H1 (cell line): ENCODE data around the gene PARD3. TPM values are rescaled to one million over a fixed set of nuclear protein-coding genes. Genes with fewer than 3 reads are reported as not detected.

Experiments
- CTCF ChIA-PET: fragments of 300-600 bp; sonication (Branson Sonifier 250); formaldehyde crosslinking; loops from one replicate; lab custom pipeline; 2021; ENCODE audit not compliant: partially characterized antibody; lab: Charles Lee
- POLR2A ChIA-PET: fragments of 300-600 bp; sonication (Branson Sonifier 250); formaldehyde crosslinking; loops from one replicate; lab custom pipeline; 2021; ENCODE audit warnings: inconsistent platforms; ENCODE audit not compliant: partially characterized antibody; lab: Charles Lee
- DNase-seq, 2 experiments: peaks; one replicate each; pipeline versions ENCODE4 v3.0.0 to v3.0.0-alpha.2; 2010 to 2022; ENCODE audit warnings: low spot score in 2 of 2, low read depth in 1 of 2, mixed read lengths in 1 of 2
- FAIRE-seq: peaks from 2 replicates; lab custom pipeline; 2011; peaks lifted over from hg19 to GRCh38; lab: Jason Lieb, UNC
- H2AFZ ChIP-seq: 2 replicates; pipeline ENCODE4 v1.8.1; 2012; ENCODE audit warnings: low read length, inconsistent platforms
- H2AK5ac ChIP-seq: 2 replicates; pipeline ENCODE4 v1.6.1; 2013; ENCODE audit warnings: low read depth, low read length
- H2BK120ac ChIP-seq: replicated peaks from 2 replicates; pipeline ENCODE3; 2013; ENCODE audit warnings: low read depth, low read length, inconsistent platforms
- H2BK12ac ChIP-seq: 2 replicates; pipeline ENCODE4 v1.6.1; 2013; ENCODE audit warnings: low read depth, low read length
- H2BK15ac ChIP-seq: 2 replicates; pipeline ENCODE4 v1.6.1; 2013; ENCODE audit warnings: low read length
- H2BK20ac ChIP-seq: 2 replicates; pipeline ENCODE4 v1.6.1; 2013; ENCODE audit warnings: low read length
- H2BK5ac ChIP-seq: 2 replicates; pipeline ENCODE4 v1.6.1; 2013; ENCODE audit warnings: low read depth, low read length
- H3K14ac ChIP-seq: 2 replicates; pipeline ENCODE4 v1.6.1; 2013; ENCODE audit warnings: inconsistent platforms; ENCODE audit not compliant: insufficient read length
- H3K18ac ChIP-seq: 2 replicates; pipeline ENCODE4 v1.6.1; 2013; ENCODE audit warnings: low read length; ENCODE audit errors: extremely low read depth
- H3K23ac ChIP-seq: 2 replicates; pipeline ENCODE4 v1.6.1; 2013; ENCODE audit warnings: inconsistent platforms; ENCODE audit not compliant: insufficient read length
- H3K23me2 ChIP-seq: 2 replicates; pipeline ENCODE4 v1.6.1; 2013; ENCODE audit warnings: low read depth, low read length
- H3K27ac ChIP-seq: 2 replicates; pipeline ENCODE4 v1.6.1; 2011; ENCODE audit warnings: low read depth, low read length, inconsistent platforms
- H3K27me3 ChIP-seq, 4 experiments: replicated peaks in 1 of 4; 1 replicate in 1 of 4; 2 replicates in 3 of 4; pipeline versions ENCODE4 v1.6.1 to v1.8.1; 2011 to 2013; ENCODE audit warnings: low read length in 3 of 4, mild to moderate bottlenecking in 3 of 4, inconsistent platforms in 2 of 4, mixed read lengths in 2 of 4, moderate library complexity in 1 of 4; ENCODE audit not compliant: control insufficient read depth in 3 of 4, insufficient read depth in 3 of 4; ENCODE audit errors: extremely low read depth in 1 of 4
- H3K36me3 ChIP-seq, 4 experiments: 2 replicates each; pipeline versions ENCODE4 v1.6.1 to v1.8.1; 2011 to 2013; ENCODE audit warnings: mild to moderate bottlenecking in 4 of 4, low read length in 3 of 4, moderate library complexity in 2 of 4, control low read depth in 1 of 4, inconsistent platforms in 1 of 4; ENCODE audit not compliant: insufficient read depth in 4 of 4, control insufficient read depth in 2 of 4
- H3K4ac ChIP-seq: replicated peaks from 2 replicates; pipeline ENCODE3; 2013; ENCODE audit warnings: low read length, low read depth, mixed read lengths, inconsistent platforms; ENCODE audit not compliant: insufficient read length
- H3K4me1 ChIP-seq, 4 experiments: replicated peaks in 1 of 4; 1 replicate in 1 of 4; 2 replicates in 3 of 4; pipeline versions ENCODE4 v1.6.1 to v1.8.1; 2011 to 2013; ENCODE audit warnings: low read length in 3 of 4, inconsistent platforms in 2 of 4, mixed read lengths in 1 of 4; ENCODE audit not compliant: insufficient read depth in 4 of 4, control insufficient read depth in 3 of 4
- H3K4me2 ChIP-seq, 2 experiments: 2 replicates each; pipeline versions ENCODE4 v1.6.1 to v1.8.1; 2011 to 2013; ENCODE audit warnings: low read depth in 2 of 2, low read length in 2 of 2, control low read depth in 1 of 2, inconsistent platforms in 1 of 2, mild to moderate bottlenecking in 1 of 2; ENCODE audit not compliant: insufficient read depth in 1 of 2
- H3K4me3 ChIP-seq, 4 experiments: fragments of 200-600, 300-600 bp in 1 of 4; sonication (generic), shearing (Covaris generic), sonication (Bioruptor Twin) in 1 of 4; 2 replicates each; pipeline versions ENCODE4 v1.5.1 to v1.8.1; 2011 to 2016; ENCODE audit warnings: low read length in 4 of 4, low read depth in 3 of 4, control low read depth in 2 of 4, inconsistent platforms in 2 of 4, mild to moderate bottlenecking in 2 of 4, mixed read lengths in 1 of 4, moderate library complexity in 1 of 4; ENCODE audit not compliant: insufficient read depth in 2 of 4; ENCODE audit errors: extremely low read depth in 1 of 4
- H3K56ac ChIP-seq: replicated peaks from 2 replicates; pipeline ENCODE3; 2013; ENCODE audit warnings: low read depth, mild to moderate bottlenecking, mixed read lengths, low read length, inconsistent platforms; ENCODE audit not compliant: insufficient read length
- H3K79me1 ChIP-seq: 2 replicates; pipeline ENCODE4 v1.6.1; 2013; ENCODE audit warnings: low read depth, low read length, control low read depth
- H3K79me2 ChIP-seq, 2 experiments: 2 replicates each; pipeline versions ENCODE4 v1.6.1 to v1.8.1; 2012 to 2013; ENCODE audit warnings: low read length in 2 of 2, mild to moderate bottlenecking in 2 of 2, inconsistent platforms in 1 of 2; ENCODE audit not compliant: insufficient read depth in 2 of 2, control insufficient read depth in 1 of 2
- H3K9ac ChIP-seq, 4 experiments: replicated peaks in 1 of 4; 1 replicate in 1 of 4; 2 replicates in 3 of 4; pipeline versions ENCODE4 v1.6.1 to v1.8.1; 2011 to 2013; ENCODE audit warnings: low read depth in 3 of 4, low read length in 3 of 4, control low read depth in 2 of 4, mild to moderate bottlenecking in 2 of 4, moderate library complexity in 2 of 4, inconsistent platforms in 1 of 4; ENCODE audit errors: extremely low read depth in 1 of 4
- H3K9me3 ChIP-seq, 2 experiments: 2 replicates each; pipeline versions ENCODE4 v1.6.1 to v1.8.1; 2012 to 2013; ENCODE audit warnings: mild to moderate bottlenecking in 2 of 2, moderate library complexity in 2 of 2, control low read depth in 1 of 2, inconsistent platforms in 1 of 2, low read depth in 1 of 2, low read length in 1 of 2, mixed read lengths in 1 of 2; ENCODE audit not compliant: insufficient read depth in 2 of 2
- H4K20me1 ChIP-seq, 2 experiments: replicated peaks in 1 of 2; 2 replicates each; pipeline versions ENCODE3 to v1.8.1; 2011 to 2013; ENCODE audit warnings: inconsistent platforms in 2 of 2, low read length in 2 of 2, mild to moderate bottlenecking in 1 of 2; ENCODE audit not compliant: insufficient read depth in 2 of 2, control insufficient read depth in 1 of 2
- H4K5ac ChIP-seq: 2 replicates; pipeline ENCODE4 v1.6.1; 2013; ENCODE audit warnings: low read length, low read depth, mixed read lengths, inconsistent platforms; ENCODE audit not compliant: insufficient read length
- H4K8ac ChIP-seq: 2 replicates; pipeline ENCODE4 v1.8.0; 2013; ENCODE audit warnings: mild to moderate bottlenecking, moderate library complexity, low read length, inconsistent platforms; ENCODE audit not compliant: insufficient read depth; ENCODE audit errors: extremely low read depth
- H4K91ac ChIP-seq: replicated peaks from 2 replicates; pipeline ENCODE3; 2013; ENCODE audit warnings: low read length, mixed read lengths, inconsistent platforms; ENCODE audit not compliant: insufficient read length
- EP300 ChIP-seq, 2 experiments: IDR thresholded peaks; 1 replicate in 1 of 2; 2 replicates in 1 of 2; pipeline ENCODE4 v1.6.1; 2011 to 2012; ENCODE audit warnings: low read depth in 2 of 2, low read length in 2 of 2, mild to moderate bottlenecking in 2 of 2, borderline replicate concordance in 1 of 2, inconsistent platforms in 1 of 2, moderate library complexity in 1 of 2
- HDAC6 ChIP-seq: IDR thresholded peaks from one replicate; pipeline ENCODE4 v1.7.1; 2012; ENCODE audit warnings: low read depth, mild to moderate bottlenecking, inconsistent platforms, low read length, moderate library complexity
- POLR2A ChIP-seq, 2 experiments: IDR thresholded peaks; 1 replicate in 1 of 2; 2 replicates in 1 of 2; pipeline ENCODE4 v1.6.1; 2011; ENCODE audit warnings: low read depth in 2 of 2, low read length in 2 of 2, mild to moderate bottlenecking in 2 of 2; ENCODE audit errors: control extremely low read depth in 1 of 2
- RBBP5 ChIP-seq: IDR thresholded peaks from 2 replicates; pipeline ENCODE4 v1.7.1; 2012; ENCODE audit warnings: low read depth, mild to moderate bottlenecking, inconsistent platforms, low read length, moderate library complexity, borderline replicate concordance
- RNF2 ChIP-seq: fragments of 200-900, 300-1000 bp; sonication (generic); IDR thresholded peaks from 2 replicates; pipeline ENCODE4 v1.7.1; 2016; ENCODE audit warnings: borderline replicate concordance, low read depth, mild to moderate bottlenecking, antibody characterized with exemption, low read length; ENCODE audit not compliant: poor library complexity, severe bottlenecking; ENCODE audit errors: missing control alignments
- SIRT6 ChIP-seq: IDR thresholded peaks from one replicate; pipeline ENCODE4 v1.7.1; 2012; ENCODE audit warnings: low read length, inconsistent platforms
- TEAD4 ChIP-seq: IDR thresholded peaks from 2 replicates; pipeline ENCODE4 v1.6.1; 2012; ENCODE audit warnings: low read depth, low read length, inconsistent platforms, mixed read lengths
- YY1 ChIP-seq: IDR thresholded peaks from 2 replicates; pipeline ENCODE4 v1.6.1; 2011; ENCODE audit warnings: low read depth, mild to moderate bottlenecking, low read length
- WGBS, 2 experiments: shearing (Covaris generic) in 1 of 2; methylation state at CpG; one replicate each; pipeline versions ENCODE4 v1.1.6 to v1.1.7; 2013 to 2015; ENCODE audit warnings: low lambda C conversion rate in 2 of 2, mixed read lengths in 2 of 2, inconsistent platforms in 1 of 2, low coverage in 1 of 2, missing lambda C conversion rate in 1 of 2; ENCODE audit not compliant: insufficient replicate concordance in 2 of 2, insufficient coverage in 1 of 2, insufficient read length in 1 of 2; ENCODE audit errors: extremely low coverage in 1 of 2, missing lambda C conversion rate in 1 of 2; 5-methylcytosine and 5-hydroxymethylcytosine counted together
- polyA plus RNA-seq, 7 experiments: library from polyadenylated mRNA; depleted of rRNA in 3 of 7; stranded (reverse) in 5 of 7; unstranded in 2 of 7; fragments of >200 nt in 5 of 7; fragments of 200-250 nt in 2 of 7; gene quantifications; 1 replicate in 5 of 7; 2 replicates in 1 of 7; 4 replicates in 1 of 7; pipeline versions ENCODE4 v1.2.1 to v1.2.3, GENCODE V29; 2011 to 2013; ENCODE audit warnings: missing spikeins in 2 of 7, mixed read lengths in 2 of 7
- total RNA-seq: library from RNA; stranded (reverse); fragmentation: NEBNext Ultra II Directional; extraction: Animal tissue kit (Norgen Biotek cat#: 25700); gene quantifications from 2 replicates; pipeline ENCODE4 v1.2.1, GENCODE V29; 2021

Gene PARD3
- total and polyA plus RNA-seq, 2 of the 8 experiments (the other 6 are each of a cell fraction or from before 2014, with no cell fraction given) = 19.7 to 49.1 TPM

GRCh38 chr10:34729619-34730018 is 85.5 kb downstream of the PARD3 start:
- H3K14ac ChIP-seq = no peak overlapping the region
- H3K79me2 ChIP-seq = peaks cover 9 to 90% of the 10 kb centered on the region in 2 experiments; a peak in 3 of 4 replicates
- no peak overlapping the region for H2AFZ ChIP-seq
- H3K4me1 ChIP-seq = no peaks in the 10 kb centered on the region
- no peak overlapping the region for H2BK120ac ChIP-seq
- no peak overlapping the region for H4K5ac ChIP-seq
- H3K56ac ChIP-seq = no peak overlapping the region
- H3K27ac ChIP-seq = no peak overlapping the region
- no peak for DNase-seq
- no peaks in the 10 kb centered on the region for H3K9me3 ChIP-seq
- H2BK15ac ChIP-seq = no peak overlapping the region
- no peak overlapping the region for H4K91ac ChIP-seq
- H3K79me1 ChIP-seq = peaks cover 11% of the 10 kb centered on the region
- H3K23me2 ChIP-seq = peaks cover 3% of the 10 kb centered on the region; the same call in 1 of the 2 replicates
- H2BK20ac ChIP-seq = no peak overlapping the region
- H4K20me1 ChIP-seq = peaks cover 3 to 6% of the 10 kb centered on the region in 2 experiments
- H2BK12ac ChIP-seq = no peak overlapping the region
- H4K8ac ChIP-seq = no peak overlapping the region
- POLR2A ChIA-PET = no interaction called here
- no peak overlapping the region for H2AK5ac ChIP-seq
- H3K23ac ChIP-seq = no peak overlapping the region
- H3K4ac ChIP-seq = no peak overlapping the region
- H3K4me2 ChIP-seq = no peak overlapping the region
- no peaks in the 10 kb centered on the region for H3K36me3 ChIP-seq
- no peak for FAIRE-seq
- H2BK5ac ChIP-seq = no peak overlapping the region
- H3K9ac ChIP-seq = no peak overlapping the region
- no peaks in the 10 kb centered on the region for H3K27me3 ChIP-seq
- H3K18ac ChIP-seq = no peak overlapping the region
- CTCF ChIA-PET = interaction anchor here (0.8 kb wide), 2 partner anchors 9 to 77 kb away, joined by 3 read pairs; no protein-coding TSS in a partner anchor
- H3K4me3 ChIP-seq = no peak overlapping the region
- WGBS, 2 experiments = 92% methylated on average over 5 of the region's 5 CpGs; no CpG with 5 or more reads in 1 of the 2 experiments
- TF ChIP-seq HDAC6 = no peak
- no peak for TF ChIP-seq POLR2A (IDR thresholded peaks at IDR 0.05; ENCODE audit: control extremely low read depth in 1 of 2, low read depth in 2 of 2, low read length in 2 of 2)
- no peak for TF ChIP-seq TEAD4
- no peak for TF ChIP-seq SIRT6
- no peak for TF ChIP-seq EP300 (IDR thresholded peaks at IDR 0.05; ENCODE audit: borderline replicate concordance in 1 of 2, low read depth in 2 of 2, low read length in 2 of 2)
- no peak for TF ChIP-seq RNF2
- no peak for TF ChIP-seq RBBP5
- no peak for TF ChIP-seq YY1
